Calu3 (cell line): Measurements from ENCODE around the gene SLC22A1. TPM values are rescaled to one million over a fixed set of nuclear protein-coding genes. Genes with fewer than 3 reads are reported as not detected.

Experiments used
- BruUV-seq: library from RNA; stranded (reverse); fragments of 400-500 nt; replicated peaks from 2 replicates; lab custom pipeline; 2021; lab: Mats Ljungman, UMichigan
- CTCF ChIA-PET: fragments of 300-600 bp; sonication (Branson Sonifier 250); formaldehyde crosslinking; loops from one replicate; lab custom pipeline; 2022; ENCODE audit warnings: antibody characterized with exemption; lab: Charles Lee
- DNase-seq: peaks from one replicate; pipeline ENCODE4 v3.0.0; 2022
- H3K27ac Mint-ChIP-seq: one replicate; pipeline ENCODE4 v1.8.0; 2022; ENCODE audit warnings: mixed read lengths; ENCODE audit not compliant: unreplicated experiment
- H3K27me3 Mint-ChIP-seq: one replicate; pipeline ENCODE4 v1.8.0; 2022; ENCODE audit warnings: mixed read lengths; ENCODE audit not compliant: unreplicated experiment
- H3K36me3 Mint-ChIP-seq: one replicate; pipeline ENCODE4 v1.8.0; 2022; ENCODE audit warnings: mild to moderate bottlenecking, moderate library complexity, mixed read lengths; ENCODE audit not compliant: insufficient read depth, unreplicated experiment
- H3K4me1 Mint-ChIP-seq: one replicate; pipeline ENCODE4 v1.8.0; 2022; ENCODE audit warnings: mild to moderate bottlenecking, low read depth, mixed read lengths; ENCODE audit not compliant: unreplicated experiment
- H3K4me3 Mint-ChIP-seq: one replicate; pipeline ENCODE4 v1.8.0; 2022; ENCODE audit warnings: mild to moderate bottlenecking, low read depth, moderate library complexity, mixed read lengths; ENCODE audit not compliant: unreplicated experiment
- H3K9me3 Mint-ChIP-seq: one replicate; pipeline ENCODE4 v1.8.0; 2022; ENCODE audit warnings: low read depth, mixed read lengths; ENCODE audit not compliant: unreplicated experiment
- CTCF ChIP-seq: fragments of 200-600 bp; IDR thresholded peaks from one replicate; pipeline ENCODE4 v1.8.0; 2022; ENCODE audit warnings: antibody characterized with exemption; ENCODE audit not compliant: unreplicated experiment
- intact Hi-C: fragments of 100-400 bp; cut with micrococcal nuclease; formaldehyde crosslinking; loops from one replicate; pipeline ENCODE4 v1.10.0; 2022; ENCODE audit not compliant: unreplicated experiment
- total RNA-seq: library from RNA; stranded (reverse); gene quantifications from 2 replicates; pipeline ENCODE4 v1.2.3, GENCODE V29; 2022

Gene SLC22A1
- total RNA-seq, 1 experiment from 2014 or later: 5.0 TPM

GRCh38 chr6:160106701-160107100 is 14.9 kb upstream of the SLC22A1 start:
- CTCF ChIA-PET: no interaction called here
- H3K36me3 Mint-ChIP-seq: peaks cover 45% of the 10 kb centered on the region
- no peak overlapping the region for H3K4me3 Mint-ChIP-seq
- no TSS peak for BruUV-seq
- no peaks in the 10 kb centered on the region for H3K9me3 Mint-ChIP-seq
- TF ChIP-seq CTCF: no peak
- no peak for DNase-seq
- no peaks in the 10 kb centered on the region for H3K27me3 Mint-ChIP-seq
- no peak overlapping the region for H3K27ac Mint-ChIP-seq
- intact Hi-C loops: loop anchor here (10.0 kb wide), 1 partner anchor 242 kb away; no protein-coding TSS in a partner anchor
- no peaks in the 10 kb centered on the region for H3K4me1 Mint-ChIP-seq

GRCh38 chr6:160108077-160108476 is 13.5 kb upstream of the SLC22A1 start:
- H3K27me3 Mint-ChIP-seq: no peaks in the 10 kb centered on the region
- H3K27ac Mint-ChIP-seq: no peak overlapping the region
- intact Hi-C loops: loop anchor here (10.0 kb wide), 1 partner anchor 243 kb away; no protein-coding TSS in a partner anchor
- no peak for DNase-seq
- TF ChIP-seq CTCF: no peak
- peaks cover 38% of the 10 kb centered on the region for H3K36me3 Mint-ChIP-seq
- H3K4me1 Mint-ChIP-seq: no peaks in the 10 kb centered on the region
- no peak overlapping the region for H3K4me3 Mint-ChIP-seq
- no TSS peak for BruUV-seq
- CTCF ChIA-PET: no interaction called here
- H3K9me3 Mint-ChIP-seq: no peaks in the 10 kb centered on the region

GRCh38 chr6:160110586-160111123 is 11.0 kb upstream of the SLC22A1 start:
- Mint-ChIP-seq H3K27ac (no peak overlapping the region), H3K4me1 (no peaks in the 10 kb centered on the region), H3K9me3 (no peaks in the 10 kb centered on the region), H3K4me3 (no peak overlapping the region), H3K36me3 (peaks cover 16% of the 10 kb centered on the region), H3K27me3 (no peaks in the 10 kb centered on the region)
- CTCF ChIA-PET: interaction anchor here (0.5 kb wide), 1 partner anchor 273 kb away, joined by 3 read pairs; no protein-coding TSS in a partner anchor
- DNase-seq: no peak
- BruUV-seq: no TSS peak
- TF ChIP-seq CTCF: no peak
- intact Hi-C loops: no loop called here

DNA sequence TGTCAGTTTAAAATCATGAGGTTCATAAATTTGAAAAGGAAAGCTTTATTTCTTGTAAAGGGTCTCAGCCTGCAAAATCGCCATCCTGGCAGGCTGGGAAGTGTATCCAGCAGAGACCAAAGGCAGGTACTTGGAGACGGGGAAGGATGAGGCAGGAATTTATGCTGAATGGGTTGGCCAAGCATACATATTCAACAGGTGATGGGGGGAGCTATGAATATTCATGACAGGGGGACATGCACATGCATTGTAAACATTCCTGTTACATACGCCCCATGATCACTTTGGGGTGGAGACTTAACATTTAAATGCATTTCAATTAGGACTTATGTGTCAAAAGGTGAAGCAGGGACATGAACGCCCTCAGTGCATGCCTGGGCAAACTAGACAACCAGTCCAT is 9.8 kb upstream of the SLC22A1 start:
- no peak for TF ChIP-seq CTCF
- no peak for DNase-seq
- Mint-ChIP-seq H3K27ac (no peak overlapping the region), H3K4me1 (no peaks in the 10 kb centered on the region), H3K36me3 (peaks cover 11% of the 10 kb centered on the region), H3K9me3 (no peaks in the 10 kb centered on the region), H3K4me3 (no peak overlapping the region), H3K27me3 (no peaks in the 10 kb centered on the region)
- intact Hi-C loops: no loop called here
- no TSS peak for BruUV-seq
- CTCF ChIA-PET: no interaction called here
